HepG2 (cell line): ENCODE data around the gene KLHL17. TPM values are rescaled to one million over a fixed set of nuclear protein-coding genes. Genes with fewer than 3 reads are reported as not detected.

Experiments used
- ATAC-seq: fragments of 200-7000 bp; cut with Tn5 transposase; 3 replicates; pipeline ENCODE4 v1.9.1; 2020; ENCODE audit warnings: mild to moderate bottlenecking, moderate library complexity
- BruUV-seq: library from RNA; stranded (reverse); fragments of 400-500 nt; replicated peaks from 2 replicates; lab custom pipeline; 2021; lab: Mats Ljungman, UMichigan
- CTCF ChIA-PET: fragments of 300-600 bp; formaldehyde crosslinking; extraction: SDS; loops from one replicate; lab custom pipeline; 2021; ENCODE audit warnings: low total read pairs, inconsistent platforms, low intra/inter-chr PET ratio; lab: Yijun Ruan, JAX
- POLR2A ChIA-PET: fragments of 350-600 bp; sonication (Branson Sonifier 250); formaldehyde crosslinking; loops from one replicate; lab custom pipeline; 2020; ENCODE audit warnings: antibody characterized with exemption, inconsistent platforms; lab: Yijun Ruan, JAX
- DNase-seq: peaks from one replicate; pipeline ENCODE4 v3.0.0-alpha.2; 2015; ENCODE audit warnings: low spot score
- FAIRE-seq: peaks from 3 replicates; lab custom pipeline; 2011; peaks lifted over from hg19 to GRCh38; lab: Jason Lieb, UNC
- H2AFZ ChIP-seq: one replicate; pipeline ENCODE4 v1.6.1; 2011; ENCODE audit warnings: low read length, inconsistent platforms
- H3K27ac ChIP-seq: fragments of 300-600 bp; 3 replicates; pipeline ENCODE4 v1.8.0; 2011; ENCODE audit warnings: mixed run types, mild to moderate bottlenecking, mixed read lengths, low read length, inconsistent platforms; ENCODE audit not compliant: insufficient read depth; ENCODE audit errors: extremely low read length
- H3K27me3 ChIP-seq, 2 experiments: fragments of 200-600 bp in 1 of 2; 2 replicates in 1 of 2; 3 replicates in 1 of 2; pipeline versions ENCODE4 v1.6.0 to v1.8.0; 2011; ENCODE audit warnings: low read length in 2 of 2, mild to moderate bottlenecking in 2 of 2, moderate library complexity in 2 of 2, inconsistent platforms in 1 of 2; ENCODE audit not compliant: insufficient read depth in 2 of 2, control insufficient read depth in 1 of 2
- H3K36me3 ChIP-seq, 2 experiments: fragments of 200-600 bp in 1 of 2; replicated peaks in 1 of 2; 2 replicates in 1 of 2; 3 replicates in 1 of 2; pipeline versions ENCODE4 v1.5.1 to v1.8.0; 2011; ENCODE audit warnings: low read length in 2 of 2, inconsistent platforms in 1 of 2; ENCODE audit not compliant: insufficient read depth in 2 of 2, control insufficient read depth in 1 of 2
- H3K4me1 ChIP-seq: 2 replicates; pipeline ENCODE4 v1.5.1; 2012; ENCODE audit warnings: low read length, inconsistent platforms; ENCODE audit not compliant: insufficient read depth
- H3K4me2 ChIP-seq: 2 replicates; pipeline ENCODE4 v1.6.0; 2011; ENCODE audit warnings: low read depth, low read length, inconsistent platforms
- H3K4me3 ChIP-seq, 3 experiments: fragments of 200-600 bp in 1 of 3; sonication (generic), shearing (Covaris generic) in 1 of 3; replicated peaks in 1 of 3; 2 replicates each; pipeline ENCODE4 v1.5.1; 2011 to 2016; ENCODE audit warnings: low read length in 3 of 3, inconsistent platforms in 2 of 3, low read depth in 2 of 3, mild to moderate bottlenecking in 2 of 3, control low read depth in 1 of 3, mixed read lengths in 1 of 3; ENCODE audit not compliant: insufficient read depth in 1 of 3
- H3K79me2 ChIP-seq: one replicate; pipeline ENCODE4 v1.6.1; 2011; ENCODE audit warnings: low read length, inconsistent platforms; ENCODE audit not compliant: insufficient read depth
- H3K9ac ChIP-seq: 2 replicates; pipeline ENCODE4 v1.6.0; 2011; ENCODE audit warnings: mild to moderate bottlenecking, low read depth, low read length, inconsistent platforms; ENCODE audit not compliant: insufficient read depth
- H3K9me3 ChIP-seq: 2 replicates; pipeline ENCODE4 v1.5.1; 2012; ENCODE audit warnings: mild to moderate bottlenecking, low read length
- H4K20me1 ChIP-seq: 2 replicates; pipeline ENCODE4 v1.6.0; 2011; ENCODE audit warnings: inconsistent platforms, mild to moderate bottlenecking, low read length, moderate library complexity; ENCODE audit not compliant: insufficient read depth
- MTF2 ChIP-seq: sonication (generic); formaldehyde crosslinking; IDR thresholded peaks from 2 replicates; pipeline ENCODE4 v1.5.0; 2020; ENCODE audit warnings: missing genetic modification reagents, borderline replicate concordance
- ONECUT2 ChIP-seq: sonication (generic); formaldehyde crosslinking; IDR thresholded peaks from 2 replicates; pipeline ENCODE4 v1.4.0; 2020; ENCODE audit warnings: missing genetic modification reagents
- POLR2AphosphoS2 ChIP-seq: IDR thresholded peaks from 2 replicates; pipeline ENCODE4 v1.6.1; 2011; ENCODE audit warnings: low read depth, low read length, improper control_type of control experiment
- SAP130 ChIP-seq: IDR thresholded peaks from 2 replicates; pipeline ENCODE4 v1.6.1; 2016; ENCODE audit warnings: low read depth
- YY1 ChIP-seq: IDR thresholded peaks from 2 replicates; pipeline ENCODE4 v1.6.1; 2011; ENCODE audit warnings: low read length, low read depth, moderate library complexity, mild to moderate bottlenecking; ENCODE audit not compliant: insufficient read depth, insufficient replicate concordance
- ZNF652 ChIP-seq: IDR thresholded peaks from 2 replicates; pipeline ENCODE4 v1.6.1; 2016; ENCODE audit warnings: low read depth, borderline replicate concordance
- ZNF777 ChIP-seq: sonication (generic); formaldehyde crosslinking; IDR thresholded peaks from 2 replicates; pipeline ENCODE4 v1.4.0; 2020; ENCODE audit warnings: missing genetic modification reagents
- ZNF83 ChIP-seq: sonication (generic); formaldehyde crosslinking; IDR thresholded peaks from 2 replicates; pipeline ENCODE4 v1.4.0; 2020; ENCODE audit warnings: missing genetic modification reagents, mild to moderate bottlenecking, borderline replicate concordance
- ZZZ3 ChIP-seq: sonication (generic); formaldehyde crosslinking; IDR thresholded peaks from 2 replicates; pipeline ENCODE4 v1.4.0; 2020; ENCODE audit warnings: missing genetic modification reagents, mild to moderate bottlenecking, borderline replicate concordance
- WGBS: methylation state at CpG from one replicate; pipeline ENCODE4 v1.1.6; 2017; ENCODE audit warnings: low lambda C conversion rate; 5-methylcytosine and 5-hydroxymethylcytosine counted together
- in situ Hi-C: cut with HindIII; loops from 2 replicates; pipeline ENCODE4 v1.10.0; 2017; ENCODE audit warnings: low pct_unique_long_range_greater_than_20kb; ENCODE audit not compliant: extremely low pct_ligation_motif_present
- intact Hi-C: fragments of 100-400 bp; cut with micrococcal nuclease; formaldehyde crosslinking; loops from one replicate; pipeline ENCODE4 v1.10.0; 2022; ENCODE audit not compliant: unreplicated experiment
- polyA plus RNA-seq, 8 experiments: library from polyadenylated mRNA; depleted of rRNA in 3 of 8; stranded (reverse) in 7 of 8; unstranded in 1 of 8; fragments of >200 nt; fragmentation: Illumina TruSeq in 4 of 8; extraction: Trizol in 4 of 8; gene quantifications; 2 replicates each; pipeline versions ENCODE4 v1.2.1 to v1.2.3, GENCODE V29; 2011 to 2016; ENCODE audit warnings: low read depth in 4 of 8, missing spikeins in 1 of 8, mixed read lengths in 1 of 8; ENCODE audit not compliant: insufficient read depth in 1 of 8
- total RNA-seq, 5 experiments: library from RNA; depleted of rRNA; stranded (reverse); fragments of >200 nt; fragmentation: Illumina TruSeq; extraction: Trizol; gene quantifications; 2 replicates each; pipeline ENCODE4 v1.2.3, GENCODE V29; 2016; ENCODE audit warnings: low read depth in 1 of 5
- TF ChIP-seq, protein P1 (sequence below): sonication (generic); formaldehyde crosslinking; IDR thresholded peaks from 2 replicates; pipeline ENCODE4; 2020; ENCODE audit warnings: missing genetic modification reagents, mild to moderate bottlenecking, borderline replicate concordance
- TF ChIP-seq, protein P2 (sequence below): sonication (generic); formaldehyde crosslinking; IDR thresholded peaks from 2 replicates; pipeline ENCODE4 v1.4.0; 2020; ENCODE audit warnings: missing genetic modification reagents
- TF ChIP-seq, protein P3 (sequence below): sonication (generic); formaldehyde crosslinking; conservative IDR thresholded peaks from 2 replicates; pipeline ENCODE4 v1.4.0; 2020; ENCODE audit warnings: missing genetic modification reagents
- TF ChIP-seq, protein P4 (sequence below): sonication (generic); formaldehyde crosslinking; IDR thresholded peaks from 2 replicates; pipeline ENCODE4 v1.5.0; 2020; ENCODE audit warnings: mild to moderate bottlenecking, missing genetic modification reagents, borderline replicate concordance

Gene KLHL17
- total and polyA plus RNA-seq, 2 of the 13 experiments (the other 11 are each of a cell fraction or from before 2014, with no cell fraction given), result 9.3 to 24.7 TPM

DNA sequence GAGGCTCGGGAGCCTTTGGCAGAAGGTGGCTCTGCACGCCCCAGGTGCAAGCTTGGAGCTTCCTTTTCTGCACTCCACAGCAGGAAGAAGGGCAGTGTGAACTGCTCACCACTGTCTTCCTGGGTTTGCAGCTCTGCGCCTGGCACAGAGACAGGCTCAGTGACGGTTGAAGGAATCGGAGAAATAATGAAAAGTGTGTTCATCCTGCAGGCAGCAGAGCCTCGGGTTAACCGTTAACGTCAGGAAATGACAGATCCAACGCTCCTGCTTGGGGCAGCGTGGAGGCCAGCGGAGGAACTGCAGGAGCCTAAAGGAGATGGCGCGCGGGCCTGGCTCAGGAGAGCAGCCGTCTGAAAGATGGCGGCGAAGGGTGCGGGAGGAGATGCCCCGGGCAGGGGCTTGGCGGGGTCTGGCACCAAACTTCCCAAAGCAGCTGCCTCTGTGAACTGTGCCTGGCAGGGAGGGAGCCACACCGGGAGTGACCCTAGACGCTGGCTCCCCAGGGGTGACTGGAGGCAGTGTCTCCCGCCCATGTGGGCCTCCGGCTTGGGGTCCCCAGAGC lies 47.6 kb upstream of the KLHL17 start:
- intact Hi-C loops (no loop called here), in situ Hi-C loops (no loop called here)
- Histone ChIP-seq H3K79me2 (no peaks in the 10 kb centered on the region), H3K27me3 (peaks cover 33 to 75% of the 10 kb centered on the region in 2 experiments), H3K4me2 (peak overlapping the region; percentile 64), H3K27ac (no peak overlapping the region), H3K36me3 (no peaks in the 10 kb centered on the region), H3K9me3 (no peaks in the 10 kb centered on the region), H2AFZ (no peak overlapping the region), H3K9ac (no peak overlapping the region), H4K20me1 (no peaks in the 10 kb centered on the region), H3K4me1 (peaks cover 49% of the 10 kb centered on the region), H3K4me3 (peak overlapping the region in 1 of 3 experiments; percentile 23; a peak in 1 of 6 replicates)
- ChIA-PET CTCF (interaction anchor here (0.9 to 1.4 kb wide), 2 partner anchors 8 to 25 kb away, joined by 3 read pairs; no protein-coding TSS in a partner anchor), POLR2A (no interaction called here)
- DNase-seq (peak; percentile 56), FAIRE-seq (peak; percentile 72), ATAC-seq (peak; percentile 89)
- no TSS peak for BruUV-seq
- 2% methylated on average over 9 of the region's 24 CpGs for WGBS
- TF ChIP-seq ONECUT2 (CRISPR knock-in tag) (no peak), ZZZ3 (CRISPR knock-in tag) (no peak), ZNF652 (CRISPR knock-in tag) (peak; percentile 29; the same call in 1 of the 2 replicates), YY1 (peak; percentile 66), SAP130 (CRISPR knock-in tag) (0 out of 2 replicates have a peak, but pooled peaks have one; percentile 26), MTF2 (CRISPR knock-in tag) (peak; percentile 70; the same call in 1 of the 2 replicates), ZNF777 (peak; percentile 75), ZNF83 (CRISPR knock-in tag) (0 out of 2 replicates have a peak, but pooled peaks have one; percentile 15), POLR2AphosphoS2 (no peak)
- TF ChIP-seq, protein P1, sequence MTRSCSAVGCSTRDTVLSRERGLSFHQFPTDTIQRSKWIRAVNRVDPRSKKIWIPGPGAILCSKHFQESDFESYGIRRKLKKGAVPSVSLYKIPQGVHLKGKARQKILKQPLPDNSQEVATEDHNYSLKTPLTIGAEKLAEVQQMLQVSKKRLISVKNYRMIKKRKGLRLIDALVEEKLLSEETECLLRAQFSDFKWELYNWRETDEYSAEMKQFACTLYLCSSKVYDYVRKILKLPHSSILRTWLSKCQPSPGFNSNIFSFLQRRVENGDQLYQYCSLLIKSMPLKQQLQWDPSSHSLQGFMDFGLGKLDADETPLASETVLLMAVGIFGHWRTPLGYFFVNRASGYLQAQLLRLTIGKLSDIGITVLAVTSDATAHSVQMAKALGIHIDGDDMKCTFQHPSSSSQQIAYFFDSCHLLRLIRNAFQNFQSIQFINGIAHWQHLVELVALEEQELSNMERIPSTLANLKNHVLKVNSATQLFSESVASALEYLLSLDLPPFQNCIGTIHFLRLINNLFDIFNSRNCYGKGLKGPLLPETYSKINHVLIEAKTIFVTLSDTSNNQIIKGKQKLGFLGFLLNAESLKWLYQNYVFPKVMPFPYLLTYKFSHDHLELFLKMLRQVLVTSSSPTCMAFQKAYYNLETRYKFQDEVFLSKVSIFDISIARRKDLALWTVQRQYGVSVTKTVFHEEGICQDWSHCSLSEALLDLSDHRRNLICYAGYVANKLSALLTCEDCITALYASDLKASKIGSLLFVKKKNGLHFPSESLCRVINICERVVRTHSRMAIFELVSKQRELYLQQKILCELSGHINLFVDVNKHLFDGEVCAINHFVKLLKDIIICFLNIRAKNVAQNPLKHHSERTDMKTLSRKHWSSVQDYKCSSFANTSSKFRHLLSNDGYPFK (CRISPR knock-in tag), result peak; percentile 41; the same call in 1 of the 2 replicates
- TF ChIP-seq, protein P2, sequence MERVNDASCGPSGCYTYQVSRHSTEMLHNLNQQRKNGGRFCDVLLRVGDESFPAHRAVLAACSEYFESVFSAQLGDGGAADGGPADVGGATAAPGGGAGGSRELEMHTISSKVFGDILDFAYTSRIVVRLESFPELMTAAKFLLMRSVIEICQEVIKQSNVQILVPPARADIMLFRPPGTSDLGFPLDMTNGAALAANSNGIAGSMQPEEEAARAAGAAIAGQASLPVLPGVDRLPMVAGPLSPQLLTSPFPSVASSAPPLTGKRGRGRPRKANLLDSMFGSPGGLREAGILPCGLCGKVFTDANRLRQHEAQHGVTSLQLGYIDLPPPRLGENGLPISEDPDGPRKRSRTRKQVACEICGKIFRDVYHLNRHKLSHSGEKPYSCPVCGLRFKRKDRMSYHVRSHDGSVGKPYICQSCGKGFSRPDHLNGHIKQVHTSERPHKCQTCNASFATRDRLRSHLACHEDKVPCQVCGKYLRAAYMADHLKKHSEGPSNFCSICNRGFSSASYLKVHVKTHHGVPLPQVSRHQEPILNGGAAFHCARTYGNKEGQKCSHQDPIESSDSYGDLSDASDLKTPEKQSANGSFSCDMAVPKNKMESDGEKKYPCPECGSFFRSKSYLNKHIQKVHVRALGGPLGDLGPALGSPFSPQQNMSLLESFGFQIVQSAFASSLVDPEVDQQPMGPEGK, result no peak
- TF ChIP-seq, protein P3, sequence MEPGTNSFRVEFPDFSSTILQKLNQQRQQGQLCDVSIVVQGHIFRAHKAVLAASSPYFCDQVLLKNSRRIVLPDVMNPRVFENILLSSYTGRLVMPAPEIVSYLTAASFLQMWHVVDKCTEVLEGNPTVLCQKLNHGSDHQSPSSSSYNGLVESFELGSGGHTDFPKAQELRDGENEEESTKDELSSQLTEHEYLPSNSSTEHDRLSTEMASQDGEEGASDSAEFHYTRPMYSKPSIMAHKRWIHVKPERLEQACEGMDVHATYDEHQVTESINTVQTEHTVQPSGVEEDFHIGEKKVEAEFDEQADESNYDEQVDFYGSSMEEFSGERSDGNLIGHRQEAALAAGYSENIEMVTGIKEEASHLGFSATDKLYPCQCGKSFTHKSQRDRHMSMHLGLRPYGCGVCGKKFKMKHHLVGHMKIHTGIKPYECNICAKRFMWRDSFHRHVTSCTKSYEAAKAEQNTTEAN, result no peak
- TF ChIP-seq, protein P4, sequence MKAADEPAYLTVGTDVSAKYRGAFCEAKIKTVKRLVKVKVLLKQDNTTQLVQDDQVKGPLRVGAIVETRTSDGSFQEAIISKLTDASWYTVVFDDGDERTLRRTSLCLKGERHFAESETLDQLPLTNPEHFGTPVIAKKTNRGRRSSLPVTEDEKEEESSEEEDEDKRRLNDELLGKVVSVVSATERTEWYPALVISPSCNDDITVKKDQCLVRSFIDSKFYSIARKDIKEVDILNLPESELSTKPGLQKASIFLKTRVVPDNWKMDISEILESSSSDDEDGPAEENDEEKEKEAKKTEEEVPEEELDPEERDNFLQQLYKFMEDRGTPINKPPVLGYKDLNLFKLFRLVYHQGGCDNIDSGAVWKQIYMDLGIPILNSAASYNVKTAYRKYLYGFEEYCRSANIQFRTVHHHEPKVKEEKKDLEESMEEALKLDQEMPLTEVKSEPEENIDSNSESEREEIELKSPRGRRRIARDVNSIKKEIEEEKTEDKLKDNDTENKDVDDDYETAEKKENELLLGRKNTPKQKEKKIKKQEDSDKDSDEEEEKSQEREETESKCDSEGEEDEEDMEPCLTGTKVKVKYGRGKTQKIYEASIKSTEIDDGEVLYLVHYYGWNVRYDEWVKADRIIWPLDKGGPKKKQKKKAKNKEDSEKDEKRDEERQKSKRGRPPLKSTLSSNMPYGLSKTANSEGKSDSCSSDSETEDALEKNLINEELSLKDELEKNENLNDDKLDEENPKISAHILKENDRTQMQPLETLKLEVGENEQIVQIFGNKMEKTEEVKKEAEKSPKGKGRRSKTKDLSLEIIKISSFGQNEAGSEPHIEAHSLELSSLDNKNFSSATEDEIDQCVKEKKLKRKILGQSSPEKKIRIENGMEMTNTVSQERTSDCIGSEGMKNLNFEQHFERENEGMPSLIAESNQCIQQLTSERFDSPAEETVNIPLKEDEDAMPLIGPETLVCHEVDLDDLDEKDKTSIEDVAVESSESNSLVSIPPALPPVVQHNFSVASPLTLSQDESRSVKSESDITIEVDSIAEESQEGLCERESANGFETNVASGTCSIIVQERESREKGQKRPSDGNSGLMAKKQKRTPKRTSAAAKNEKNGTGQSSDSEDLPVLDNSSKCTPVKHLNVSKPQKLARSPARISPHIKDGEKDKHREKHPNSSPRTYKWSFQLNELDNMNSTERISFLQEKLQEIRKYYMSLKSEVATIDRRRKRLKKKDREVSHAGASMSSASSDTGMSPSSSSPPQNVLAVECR (CRISPR knock-in tag), result 0 out of 2 replicates have a peak, but pooled peaks have one; percentile 37
